HCT116 (cell line): Measurements from ENCODE around the gene GLIPR2.

ENCODE experiments used
- CTCF ChIP-seq, 3 experiments: fragments of 200-600 bp in 1 of 3; sonication (generic) in 1 of 3; IDR thresholded peaks in 2 of 3; conservative IDR thresholded peaks in 1 of 3; 2 replicates each; pipeline ENCODE4 v1.5.1; 2012 to 2017; ENCODE audit warnings: low read depth in 2 of 3, low read length in 2 of 3, antibody characterized with exemption in 1 of 3, borderline replicate concordance in 1 of 3, control low read depth in 1 of 3, mild to moderate bottlenecking in 1 of 3, mixed read lengths in 1 of 3, mixed run types in 1 of 3, moderate library complexity in 1 of 3; ENCODE audit not compliant: insufficient read depth in 1 of 3
- EZH2 ChIP-seq: fragments of 200-600 bp; sonication (generic); IDR thresholded peaks from 2 replicates; pipeline ENCODE4 v1.6.1; 2017; ENCODE audit warnings: antibody characterized with exemption, mixed run types

GRCh38 chr9:36110434-36110833, 26.1 kb upstream of the GLIPR2 start:
- TF ChIP-seq EZH2 (no peak), CTCF (IDR thresholded peaks at IDR 0.05 in 2 of 3, conservative IDR thresholded peaks at IDR 0.05 in 1 of 3; ENCODE audit: borderline replicate concordance in 1 of 3, insufficient read depth in 1 of 3, low read depth in 2 of 3, low read length in 2 of 3) (peak in 2 of 3 experiments; percentile 19 to 37; a peak in 3 of 6 replicates)
